GM12878 (cell line): ENCODE results near the gene MIAT. TPM values are rescaled to one million over a fixed set of nuclear protein-coding genes. Genes with fewer than 3 reads are reported as not detected.

ENCODE experiments used
- CEBPB ChIP-seq, 2 experiments: fragments of 150-350 bp in 1 of 2; IDR thresholded peaks; 2 replicates each; pipeline ENCODE4 v1.6.1; 2012 to 2014; ENCODE audit warnings: low read depth in 2 of 2, low read length in 2 of 2, borderline replicate concordance in 1 of 2, inconsistent platforms in 1 of 2
- EGR1 ChIP-seq, 2 experiments: IDR thresholded peaks; 1 replicate in 1 of 2; 2 replicates in 1 of 2; pipeline ENCODE4 v1.6.1; 2011 to 2012; ENCODE audit warnings: low read depth in 2 of 2, low read length in 2 of 2, borderline replicate concordance in 1 of 2, mild to moderate bottlenecking in 1 of 2, moderate library complexity in 1 of 2
- EP300 ChIP-seq, 2 experiments: fragments of 150-350 bp in 1 of 2; IDR thresholded peaks; 2 replicates each; pipeline ENCODE4 v1.6.1; 2011 to 2012; ENCODE audit warnings: low read depth in 2 of 2, low read length in 2 of 2, borderline replicate concordance in 1 of 2, improper control_type of control experiment in 1 of 2, inconsistent platforms in 1 of 2; ENCODE audit not compliant: control insufficient read depth in 1 of 2
- IKZF2 ChIP-seq, 2 experiments: fragments of 450-650 bp; IDR thresholded peaks; 2 replicates each; pipeline ENCODE4 v1.6.1; 2017; ENCODE audit warnings: mild to moderate bottlenecking in 2 of 2, moderate library complexity in 2 of 2
- JUND ChIP-seq: IDR thresholded peaks from 2 replicates; pipeline ENCODE4 v1.6.1; 2012; ENCODE audit warnings: low read depth, mild to moderate bottlenecking, low read length, improper control_type of control experiment, moderate library complexity
- LARP7 ChIP-seq: fragments of 450-650 bp; IDR thresholded peaks from 2 replicates; pipeline ENCODE4 v1.6.1; 2017; ENCODE audit warnings: mild to moderate bottlenecking
- MYB ChIP-seq: fragments of 150-350 bp; IDR thresholded peaks from 2 replicates; pipeline ENCODE4 v1.6.1; 2014; ENCODE audit warnings: mild to moderate bottlenecking, low read depth, low read length, borderline replicate concordance
- NR2F1 ChIP-seq: fragments of 450-650 bp; conservative IDR thresholded peaks from 2 replicates; pipeline ENCODE4 v1.6.1; 2017; ENCODE audit warnings: mild to moderate bottlenecking
- PAX8 ChIP-seq: fragments of 450-650 bp; IDR thresholded peaks from 2 replicates; pipeline ENCODE4 v1.6.1; 2017; ENCODE audit warnings: mild to moderate bottlenecking, moderate library complexity
- PML ChIP-seq: IDR thresholded peaks from 2 replicates; pipeline ENCODE4 v1.6.1; 2012; ENCODE audit warnings: low read length, inconsistent platforms
- RAD51 ChIP-seq: fragments of 450-650 bp; IDR thresholded peaks from 2 replicates; pipeline ENCODE4 v1.6.1; 2016; ENCODE audit warnings: moderate library complexity, mild to moderate bottlenecking, inconsistent platforms
- RELA ChIP-seq: fragments of 450-650 bp; IDR thresholded peaks from 2 replicates; pipeline ENCODE4 v1.8.0; 2014; ENCODE audit warnings: borderline replicate concordance; ENCODE audit not compliant: partially characterized antibody
- SIX5 ChIP-seq: IDR thresholded peaks from 2 replicates; pipeline ENCODE4 v1.6.1; 2011; ENCODE audit warnings: mild to moderate bottlenecking, low read depth, low read length, moderate library complexity; ENCODE audit not compliant: severe bottlenecking
- SMAD1 ChIP-seq: fragments of 450-650 bp; IDR thresholded peaks from 2 replicates; pipeline ENCODE4 v1.6.1; 2018; ENCODE audit warnings: mild to moderate bottlenecking, low read depth; ENCODE audit not compliant: partially characterized antibody
- SMAD5 ChIP-seq: IDR thresholded peaks from 2 replicates; pipeline ENCODE4 v1.6.1; 2016; ENCODE audit warnings: antibody characterized with exemption, low read depth
- SMARCA5 ChIP-seq: fragments of 450-650 bp; IDR thresholded peaks from 2 replicates; pipeline ENCODE4 v1.6.1; 2017; ENCODE audit warnings: mild to moderate bottlenecking
- SPI1 ChIP-seq: IDR thresholded peaks from 2 replicates; pipeline ENCODE4 v1.6.1; 2011; ENCODE audit warnings: low read depth, mild to moderate bottlenecking, low read length, moderate library complexity, borderline replicate concordance; ENCODE audit not compliant: insufficient read depth
- SREBF1 ChIP-seq: IDR thresholded peaks from 2 replicates; pipeline ENCODE4 v1.6.1; 2012; ENCODE audit warnings: mild to moderate bottlenecking, low read length
- TARDBP ChIP-seq: IDR thresholded peaks from 2 replicates; pipeline ENCODE4 v1.6.1; 2016; ENCODE audit warnings: borderline replicate concordance
- TBL1XR1 ChIP-seq: IDR thresholded peaks from 2 replicates; pipeline ENCODE4 v1.6.1; 2012; ENCODE audit warnings: low read depth, low read length, improper control_type of control experiment
- polyA plus RNA-seq, 11 experiments: library from polyadenylated mRNA; depleted of rRNA in 4 of 11; unstranded in 6 of 11; stranded (reverse) in 5 of 11; fragments of >200 nt; fragmentation: Nextera tagmentation in 4 of 11; fragmentation: Illumina TruSeq in 1 of 11; extraction: Ambion mirVana in 4 of 11; extraction: Trizol in 1 of 11; gene quantifications; 1 replicate in 1 of 11; 2 replicates in 10 of 11; pipeline versions ENCODE4 v1.2.1 to v1.2.3, GENCODE V29; 2011 to 2016; ENCODE audit warnings: inconsistent platforms in 2 of 11, missing spikeins in 2 of 11, low read depth in 1 of 11
- total RNA-seq, 4 experiments: library from RNA; depleted of rRNA in 3 of 4; stranded (reverse); fragments of >200 nt in 3 of 4; fragmentation: Illumina TruSeq in 1 of 4; extraction: Trizol in 1 of 4; gene quantifications; 2 replicates each; pipeline versions ENCODE4 v1.2.1 to v1.2.3, GENCODE V29; 2013 to 2021
- TF ChIP-seq, protein P1 (sequence below): IDR thresholded peaks from 2 replicates; pipeline ENCODE4 v1.6.1; 2012; ENCODE audit warnings: low read depth, low read length, improper control_type of control experiment
- TF ChIP-seq, protein P2 (sequence below): fragments of 450-650 bp; IDR thresholded peaks from 2 replicates; pipeline ENCODE4 v1.6.1; 2017; ENCODE audit warnings: mild to moderate bottlenecking, moderate library complexity
- TF ChIP-seq, protein P3 (sequence below): fragments of 450-650 bp; IDR thresholded peaks from 2 replicates; pipeline ENCODE4 v1.6.1; 2016; ENCODE audit warnings: mild to moderate bottlenecking
- TF ChIP-seq, protein P4 (sequence below): fragments of 450-650 bp; IDR thresholded peaks from 2 replicates; pipeline ENCODE4 v1.6.1; 2018; ENCODE audit warnings: mild to moderate bottlenecking, low read depth, moderate library complexity; ENCODE audit not compliant: partially characterized antibody

MIAT gene
- total and polyA plus RNA-seq, 10 of the 15 experiments (the other 5 are each of a cell fraction or from before 2014, with no cell fraction given), result 0.39 to 13.7 (median 4.6) TPM

DNA sequence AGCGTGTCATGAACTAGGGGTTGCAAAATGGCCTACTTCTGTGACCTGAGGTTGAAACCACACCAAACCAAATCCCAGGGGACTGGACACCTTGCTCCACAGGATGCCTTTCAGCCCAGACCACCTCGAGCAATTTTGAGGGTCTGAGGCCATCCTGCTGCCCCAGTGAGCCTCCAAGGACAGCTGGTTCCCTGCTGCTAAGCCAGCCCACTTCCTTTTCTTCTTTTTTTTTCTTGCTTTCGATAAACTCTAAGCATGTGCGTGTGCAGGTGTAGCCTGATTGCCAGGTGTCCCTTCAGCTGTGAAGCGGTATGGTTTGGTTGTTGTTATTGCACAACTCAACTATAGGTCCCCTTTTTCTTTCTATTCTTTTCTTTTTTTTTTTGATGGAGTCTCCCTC is 42.2 kb upstream of the MIAT start (continued):
- TF ChIP-seq LARP7, result no peak
- no peak for TF ChIP-seq RAD51
- no peak for TF ChIP-seq SMARCA5
- TF ChIP-seq, protein P1, sequence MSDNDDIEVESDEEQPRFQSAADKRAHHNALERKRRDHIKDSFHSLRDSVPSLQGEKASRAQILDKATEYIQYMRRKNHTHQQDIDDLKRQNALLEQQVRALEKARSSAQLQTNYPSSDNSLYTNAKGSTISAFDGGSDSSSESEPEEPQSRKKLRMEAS, result no peak; the same call in 1 of the 2 replicates
- TF ChIP-seq JUND, result no peak
- no peak for TF ChIP-seq SMAD1
- TF ChIP-seq TBL1XR1, result no peak
- TF ChIP-seq SIX5, result no peak
- TF ChIP-seq SREBF1, result no peak
- TF ChIP-seq SPI1, result peak; percentile 81
- TF ChIP-seq, protein P2, sequence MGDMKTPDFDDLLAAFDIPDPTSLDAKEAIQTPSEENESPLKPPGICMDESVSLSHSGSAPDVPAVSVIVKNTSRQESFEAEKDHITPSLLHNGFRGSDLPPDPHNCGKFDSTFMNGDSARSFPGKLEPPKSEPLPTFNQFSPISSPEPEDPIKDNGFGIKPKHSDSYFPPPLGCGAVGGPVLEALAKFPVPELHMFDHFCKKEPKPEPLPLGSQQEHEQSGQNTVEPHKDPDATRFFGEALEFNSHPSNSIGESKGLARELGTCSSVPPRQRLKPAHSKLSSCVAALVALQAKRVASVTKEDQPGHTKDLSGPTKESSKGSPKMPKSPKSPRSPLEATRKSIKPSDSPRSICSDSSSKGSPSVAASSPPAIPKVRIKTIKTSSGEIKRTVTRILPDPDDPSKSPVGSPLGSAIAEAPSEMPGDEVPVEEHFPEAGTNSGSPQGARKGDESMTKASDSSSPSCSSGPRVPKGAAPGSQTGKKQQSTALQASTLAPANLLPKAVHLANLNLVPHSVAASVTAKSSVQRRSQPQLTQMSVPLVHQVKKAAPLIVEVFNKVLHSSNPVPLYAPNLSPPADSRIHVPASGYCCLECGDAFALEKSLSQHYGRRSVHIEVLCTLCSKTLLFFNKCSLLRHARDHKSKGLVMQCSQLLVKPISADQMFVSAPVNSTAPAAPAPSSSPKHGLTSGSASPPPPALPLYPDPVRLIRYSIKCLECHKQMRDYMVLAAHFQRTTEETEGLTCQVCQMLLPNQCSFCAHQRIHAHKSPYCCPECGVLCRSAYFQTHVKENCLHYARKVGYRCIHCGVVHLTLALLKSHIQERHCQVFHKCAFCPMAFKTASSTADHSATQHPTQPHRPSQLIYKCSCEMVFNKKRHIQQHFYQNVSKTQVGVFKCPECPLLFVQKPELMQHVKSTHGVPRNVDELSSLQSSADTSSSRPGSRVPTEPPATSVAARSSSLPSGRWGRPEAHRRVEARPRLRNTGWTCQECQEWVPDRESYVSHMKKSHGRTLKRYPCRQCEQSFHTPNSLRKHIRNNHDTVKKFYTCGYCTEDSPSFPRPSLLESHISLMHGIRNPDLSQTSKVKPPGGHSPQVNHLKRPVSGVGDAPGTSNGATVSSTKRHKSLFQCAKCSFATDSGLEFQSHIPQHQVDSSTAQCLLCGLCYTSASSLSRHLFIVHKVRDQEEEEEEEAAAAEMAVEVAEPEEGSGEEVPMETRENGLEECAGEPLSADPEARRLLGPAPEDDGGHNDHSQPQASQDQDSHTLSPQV, result no peak
- TF ChIP-seq, protein P3, sequence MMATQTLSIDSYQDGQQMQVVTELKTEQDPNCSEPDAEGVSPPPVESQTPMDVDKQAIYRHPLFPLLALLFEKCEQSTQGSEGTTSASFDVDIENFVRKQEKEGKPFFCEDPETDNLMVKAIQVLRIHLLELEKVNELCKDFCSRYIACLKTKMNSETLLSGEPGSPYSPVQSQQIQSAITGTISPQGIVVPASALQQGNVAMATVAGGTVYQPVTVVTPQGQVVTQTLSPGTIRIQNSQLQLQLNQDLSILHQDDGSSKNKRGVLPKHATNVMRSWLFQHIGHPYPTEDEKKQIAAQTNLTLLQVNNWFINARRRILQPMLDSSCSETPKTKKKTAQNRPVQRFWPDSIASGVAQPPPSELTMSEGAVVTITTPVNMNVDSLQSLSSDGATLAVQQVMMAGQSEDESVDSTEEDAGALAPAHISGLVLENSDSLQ, result peak; percentile 15; the same call in 1 of the 2 replicates
- TF ChIP-seq TARDBP, result no peak
- TF ChIP-seq PML, result no peak
- TF ChIP-seq IKZF2 (IDR thresholded peaks at IDR 0.05), result peak; percentile 12 to 46; a peak in 1 of 4 replicates
- peak; percentile 15 to 79; a peak in 2 of 4 replicates for TF ChIP-seq EP300 (IDR thresholded peaks at IDR 0.05; ENCODE audit: borderline replicate concordance in 1 of 2, control insufficient read depth in 1 of 2, low read depth in 2 of 2, low read length in 2 of 2)
- TF ChIP-seq, protein P4, sequence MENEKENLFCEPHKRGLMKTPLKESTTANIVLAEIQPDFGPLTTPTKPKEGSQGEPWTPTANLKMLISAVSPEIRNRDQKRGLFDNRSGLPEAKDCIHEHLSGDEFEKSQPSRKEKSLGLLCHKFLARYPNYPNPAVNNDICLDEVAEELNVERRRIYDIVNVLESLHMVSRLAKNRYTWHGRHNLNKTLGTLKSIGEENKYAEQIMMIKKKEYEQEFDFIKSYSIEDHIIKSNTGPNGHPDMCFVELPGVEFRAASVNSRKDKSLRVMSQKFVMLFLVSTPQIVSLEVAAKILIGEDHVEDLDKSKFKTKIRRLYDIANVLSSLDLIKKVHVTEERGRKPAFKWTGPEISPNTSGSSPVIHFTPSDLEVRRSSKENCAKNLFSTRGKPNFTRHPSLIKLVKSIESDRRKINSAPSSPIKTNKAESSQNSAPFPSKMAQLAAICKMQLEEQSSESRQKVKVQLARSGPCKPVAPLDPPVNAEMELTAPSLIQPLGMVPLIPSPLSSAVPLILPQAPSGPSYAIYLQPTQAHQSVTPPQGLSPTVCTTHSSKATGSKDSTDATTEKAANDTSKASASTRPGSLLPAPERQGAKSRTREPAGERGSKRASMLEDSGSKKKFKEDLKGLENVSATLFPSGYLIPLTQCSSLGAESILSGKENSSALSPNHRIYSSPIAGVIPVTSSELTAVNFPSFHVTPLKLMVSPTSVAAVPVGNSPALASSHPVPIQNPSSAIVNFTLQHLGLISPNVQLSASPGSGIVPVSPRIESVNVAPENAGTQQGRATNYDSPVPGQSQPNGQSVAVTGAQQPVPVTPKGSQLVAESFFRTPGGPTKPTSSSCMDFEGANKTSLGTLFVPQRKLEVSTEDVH, result no peak
- TF ChIP-seq EGR1 (IDR thresholded peaks at IDR 0.05; ENCODE audit: borderline replicate concordance in 1 of 2, low read depth in 2 of 2, low read length in 2 of 2), result no peak
- peak; percentile 79 for TF ChIP-seq NR2F1
- TF ChIP-seq SMAD5, result no peak
- no peak for TF ChIP-seq MYB
- no peak for TF ChIP-seq PAX8
- no peak for TF ChIP-seq RELA
- TF ChIP-seq CEBPB (IDR thresholded peaks at IDR 0.05; ENCODE audit: borderline replicate concordance in 1 of 2, low read depth in 2 of 2, low read length in 2 of 2), result peak in 1 of 2 experiments; percentile 56; a peak in 1 of 4 replicates
